H1 (cell line): ENCODE measurements around the gene NUP210. TPM values are rescaled to one million over a fixed set of nuclear protein-coding genes. Genes with fewer than 3 reads are reported as not detected.

Experiments
- CTCF ChIA-PET: fragments of 300-600 bp; sonication (Branson Sonifier 250); formaldehyde crosslinking; loops from one replicate; lab custom pipeline; 2021; ENCODE audit not compliant: partially characterized antibody; lab: Charles Lee
- POLR2A ChIA-PET: fragments of 300-600 bp; sonication (Branson Sonifier 250); formaldehyde crosslinking; loops from one replicate; lab custom pipeline; 2021; ENCODE audit warnings: inconsistent platforms; ENCODE audit not compliant: partially characterized antibody; lab: Charles Lee
- DNase-seq, 2 experiments: peaks; one replicate each; pipeline versions ENCODE4 v3.0.0 to v3.0.0-alpha.2; 2010 to 2022; ENCODE audit warnings: low spot score in 2 of 2, low read depth in 1 of 2, mixed read lengths in 1 of 2
- FAIRE-seq: peaks from 2 replicates; lab custom pipeline; 2011; peaks lifted over from hg19 to GRCh38; lab: Jason Lieb, UNC
- H2AFZ ChIP-seq: 2 replicates; pipeline ENCODE4 v1.8.1; 2012; ENCODE audit warnings: low read length, inconsistent platforms
- H2AK5ac ChIP-seq: 2 replicates; pipeline ENCODE4 v1.6.1; 2013; ENCODE audit warnings: low read depth, low read length
- H2BK120ac ChIP-seq: replicated peaks from 2 replicates; pipeline ENCODE3; 2013; ENCODE audit warnings: low read depth, low read length, inconsistent platforms
- H2BK12ac ChIP-seq: 2 replicates; pipeline ENCODE4 v1.6.1; 2013; ENCODE audit warnings: low read depth, low read length
- H2BK15ac ChIP-seq: 2 replicates; pipeline ENCODE4 v1.6.1; 2013; ENCODE audit warnings: low read length
- H2BK20ac ChIP-seq: 2 replicates; pipeline ENCODE4 v1.6.1; 2013; ENCODE audit warnings: low read length
- H2BK5ac ChIP-seq: 2 replicates; pipeline ENCODE4 v1.6.1; 2013; ENCODE audit warnings: low read depth, low read length
- H3K14ac ChIP-seq: 2 replicates; pipeline ENCODE4 v1.6.1; 2013; ENCODE audit warnings: inconsistent platforms; ENCODE audit not compliant: insufficient read length
- H3K18ac ChIP-seq: 2 replicates; pipeline ENCODE4 v1.6.1; 2013; ENCODE audit warnings: low read length; ENCODE audit errors: extremely low read depth
- H3K23ac ChIP-seq: 2 replicates; pipeline ENCODE4 v1.6.1; 2013; ENCODE audit warnings: inconsistent platforms; ENCODE audit not compliant: insufficient read length
- H3K23me2 ChIP-seq: 2 replicates; pipeline ENCODE4 v1.6.1; 2013; ENCODE audit warnings: low read depth, low read length
- H3K27ac ChIP-seq: 2 replicates; pipeline ENCODE4 v1.6.1; 2011; ENCODE audit warnings: low read depth, low read length, inconsistent platforms
- H3K27me3 ChIP-seq, 4 experiments: replicated peaks in 1 of 4; 1 replicate in 1 of 4; 2 replicates in 3 of 4; pipeline versions ENCODE4 v1.6.1 to v1.8.1; 2011 to 2013; ENCODE audit warnings: low read length in 3 of 4, mild to moderate bottlenecking in 3 of 4, inconsistent platforms in 2 of 4, mixed read lengths in 2 of 4, moderate library complexity in 1 of 4; ENCODE audit not compliant: control insufficient read depth in 3 of 4, insufficient read depth in 3 of 4; ENCODE audit errors: extremely low read depth in 1 of 4
- H3K36me3 ChIP-seq, 4 experiments: 2 replicates each; pipeline versions ENCODE4 v1.6.1 to v1.8.1; 2011 to 2013; ENCODE audit warnings: mild to moderate bottlenecking in 4 of 4, low read length in 3 of 4, moderate library complexity in 2 of 4, control low read depth in 1 of 4, inconsistent platforms in 1 of 4; ENCODE audit not compliant: insufficient read depth in 4 of 4, control insufficient read depth in 2 of 4
- H3K4ac ChIP-seq: replicated peaks from 2 replicates; pipeline ENCODE3; 2013; ENCODE audit warnings: low read length, low read depth, mixed read lengths, inconsistent platforms; ENCODE audit not compliant: insufficient read length
- H3K4me1 ChIP-seq, 4 experiments: replicated peaks in 1 of 4; 1 replicate in 1 of 4; 2 replicates in 3 of 4; pipeline versions ENCODE4 v1.6.1 to v1.8.1; 2011 to 2013; ENCODE audit warnings: low read length in 3 of 4, inconsistent platforms in 2 of 4, mixed read lengths in 1 of 4; ENCODE audit not compliant: insufficient read depth in 4 of 4, control insufficient read depth in 3 of 4
- H3K4me2 ChIP-seq, 2 experiments: 2 replicates each; pipeline versions ENCODE4 v1.6.1 to v1.8.1; 2011 to 2013; ENCODE audit warnings: low read depth in 2 of 2, low read length in 2 of 2, control low read depth in 1 of 2, inconsistent platforms in 1 of 2, mild to moderate bottlenecking in 1 of 2; ENCODE audit not compliant: insufficient read depth in 1 of 2
- H3K4me3 ChIP-seq, 4 experiments: fragments of 200-600, 300-600 bp in 1 of 4; sonication (generic), shearing (Covaris generic), sonication (Bioruptor Twin) in 1 of 4; 2 replicates each; pipeline versions ENCODE4 v1.5.1 to v1.8.1; 2011 to 2016; ENCODE audit warnings: low read length in 4 of 4, low read depth in 3 of 4, control low read depth in 2 of 4, inconsistent platforms in 2 of 4, mild to moderate bottlenecking in 2 of 4, mixed read lengths in 1 of 4, moderate library complexity in 1 of 4; ENCODE audit not compliant: insufficient read depth in 2 of 4; ENCODE audit errors: extremely low read depth in 1 of 4
- H3K56ac ChIP-seq: replicated peaks from 2 replicates; pipeline ENCODE3; 2013; ENCODE audit warnings: low read depth, mild to moderate bottlenecking, mixed read lengths, low read length, inconsistent platforms; ENCODE audit not compliant: insufficient read length
- H3K79me1 ChIP-seq: 2 replicates; pipeline ENCODE4 v1.6.1; 2013; ENCODE audit warnings: low read depth, low read length, control low read depth
- H3K79me2 ChIP-seq, 2 experiments: 2 replicates each; pipeline versions ENCODE4 v1.6.1 to v1.8.1; 2012 to 2013; ENCODE audit warnings: low read length in 2 of 2, mild to moderate bottlenecking in 2 of 2, inconsistent platforms in 1 of 2; ENCODE audit not compliant: insufficient read depth in 2 of 2, control insufficient read depth in 1 of 2
- H3K9ac ChIP-seq, 4 experiments: replicated peaks in 1 of 4; 1 replicate in 1 of 4; 2 replicates in 3 of 4; pipeline versions ENCODE4 v1.6.1 to v1.8.1; 2011 to 2013; ENCODE audit warnings: low read depth in 3 of 4, low read length in 3 of 4, control low read depth in 2 of 4, mild to moderate bottlenecking in 2 of 4, moderate library complexity in 2 of 4, inconsistent platforms in 1 of 4; ENCODE audit errors: extremely low read depth in 1 of 4
- H3K9me3 ChIP-seq, 2 experiments: 2 replicates each; pipeline versions ENCODE4 v1.6.1 to v1.8.1; 2012 to 2013; ENCODE audit warnings: mild to moderate bottlenecking in 2 of 2, moderate library complexity in 2 of 2, control low read depth in 1 of 2, inconsistent platforms in 1 of 2, low read depth in 1 of 2, low read length in 1 of 2, mixed read lengths in 1 of 2; ENCODE audit not compliant: insufficient read depth in 2 of 2
- H4K20me1 ChIP-seq, 2 experiments: replicated peaks in 1 of 2; 2 replicates each; pipeline versions ENCODE3 to v1.8.1; 2011 to 2013; ENCODE audit warnings: inconsistent platforms in 2 of 2, low read length in 2 of 2, mild to moderate bottlenecking in 1 of 2; ENCODE audit not compliant: insufficient read depth in 2 of 2, control insufficient read depth in 1 of 2
- H4K5ac ChIP-seq: 2 replicates; pipeline ENCODE4 v1.6.1; 2013; ENCODE audit warnings: low read length, low read depth, mixed read lengths, inconsistent platforms; ENCODE audit not compliant: insufficient read length
- H4K8ac ChIP-seq: 2 replicates; pipeline ENCODE4 v1.8.0; 2013; ENCODE audit warnings: mild to moderate bottlenecking, moderate library complexity, low read length, inconsistent platforms; ENCODE audit not compliant: insufficient read depth; ENCODE audit errors: extremely low read depth
- H4K91ac ChIP-seq: replicated peaks from 2 replicates; pipeline ENCODE3; 2013; ENCODE audit warnings: low read length, mixed read lengths, inconsistent platforms; ENCODE audit not compliant: insufficient read length
- ASH2L ChIP-seq: fragments of 200-600, 300-600 bp; sonication (generic); IDR thresholded peaks from one replicate; pipeline ENCODE4 v1.7.1; 2017; ENCODE audit warnings: low read length
- POLR2A ChIP-seq, 2 experiments: IDR thresholded peaks; 1 replicate in 1 of 2; 2 replicates in 1 of 2; pipeline ENCODE4 v1.6.1; 2011; ENCODE audit warnings: low read depth in 2 of 2, low read length in 2 of 2, mild to moderate bottlenecking in 2 of 2; ENCODE audit errors: control extremely low read depth in 1 of 2
- SP1 ChIP-seq: IDR thresholded peaks from 2 replicates; pipeline ENCODE4 v1.6.1; 2011; ENCODE audit warnings: low read depth, low read length
- SUZ12 ChIP-seq: fragments of 200-600 bp; sonication (generic); IDR thresholded peaks from 2 replicates; pipeline ENCODE4 v1.6.1; 2012; ENCODE audit warnings: mild to moderate bottlenecking, inconsistent platforms, low read length, moderate library complexity, mixed read lengths
- TAF1 ChIP-seq: IDR thresholded peaks from 2 replicates; pipeline ENCODE4 v1.6.1; 2011; ENCODE audit warnings: mild to moderate bottlenecking, low read depth, low read length
- WGBS, 2 experiments: shearing (Covaris generic) in 1 of 2; methylation state at CpG; one replicate each; pipeline versions ENCODE4 v1.1.6 to v1.1.7; 2013 to 2015; ENCODE audit warnings: low lambda C conversion rate in 2 of 2, mixed read lengths in 2 of 2, inconsistent platforms in 1 of 2, low coverage in 1 of 2, missing lambda C conversion rate in 1 of 2; ENCODE audit not compliant: insufficient replicate concordance in 2 of 2, insufficient coverage in 1 of 2, insufficient read length in 1 of 2; ENCODE audit errors: extremely low coverage in 1 of 2, missing lambda C conversion rate in 1 of 2; 5-methylcytosine and 5-hydroxymethylcytosine counted together
- polyA plus RNA-seq, 7 experiments: library from polyadenylated mRNA; depleted of rRNA in 3 of 7; stranded (reverse) in 5 of 7; unstranded in 2 of 7; fragments of >200 nt in 5 of 7; fragments of 200-250 nt in 2 of 7; gene quantifications; 1 replicate in 5 of 7; 2 replicates in 1 of 7; 4 replicates in 1 of 7; pipeline versions ENCODE4 v1.2.1 to v1.2.3, GENCODE V29; 2011 to 2013; ENCODE audit warnings: missing spikeins in 2 of 7, mixed read lengths in 2 of 7
- total RNA-seq: library from RNA; stranded (reverse); fragmentation: NEBNext Ultra II Directional; extraction: Animal tissue kit (Norgen Biotek cat#: 25700); gene quantifications from 2 replicates; pipeline ENCODE4 v1.2.1, GENCODE V29; 2021

The NUP210 gene
- total and polyA plus RNA-seq, 2 of the 8 experiments (the other 6 are each of a cell fraction or from before 2014, with no cell fraction given), result 51.0 to 53.7 TPM

GRCh38 chr3:13379201-13379830 is 40.8 kb downstream of the NUP210 start:
- FAIRE-seq, result no peak
- Histone ChIP-seq H3K79me2 (no peaks in the 10 kb centered on the region), H4K8ac (no peak overlapping the region), H3K9me3 (no peaks in the 10 kb centered on the region), H3K23me2 (no peaks in the 10 kb centered on the region), H3K36me3 (peaks cover 0 to 35% (median 11%) of the 10 kb centered on the region in 4 experiments; a peak in 7 of 8 replicates), H4K5ac (no peak overlapping the region), H3K14ac (no peak overlapping the region), H3K4me3 (no peak overlapping the region), H3K27me3 (no peaks in the 10 kb centered on the region), H2BK20ac (no peak overlapping the region), H3K4me1 (no peaks in the 10 kb centered on the region), H2AK5ac (no peak overlapping the region), H2AFZ (no peak overlapping the region), H4K20me1 (peaks cover 0 to 3% of the 10 kb centered on the region in 2 experiments), H3K27ac (no peak overlapping the region), H2BK5ac (no peak overlapping the region), H3K4ac (no peak overlapping the region), H3K4me2 (no peak overlapping the region), H2BK12ac (no peak overlapping the region), H3K56ac (no peak overlapping the region), H2BK15ac (no peak overlapping the region), H3K23ac (no peak overlapping the region), H2BK120ac (no peak overlapping the region), H4K91ac (no peak overlapping the region), H3K18ac (no peak overlapping the region), H3K9ac (no peak overlapping the region), H3K79me1 (no peaks in the 10 kb centered on the region)
- no peak for TF ChIP-seq ASH2L
- TF ChIP-seq TAF1, result no peak
- no peak for TF ChIP-seq SUZ12
- no peak for TF ChIP-seq POLR2A (IDR thresholded peaks at IDR 0.05; ENCODE audit: control extremely low read depth in 1 of 2, low read depth in 2 of 2, low read length in 2 of 2)
- no peak for TF ChIP-seq SP1
- 89% methylated on average over 20 of the region's 20 CpGs; no CpG with 5 or more reads in 1 of the 2 experiments for WGBS, 2 experiments
- ChIA-PET CTCF (interaction anchor here (0.6 to 6.9 kb wide), 7 partner anchors 13 to 287 kb away, joined by 3 to 40 read pairs (median 5); no protein-coding TSS in a partner anchor), POLR2A (interaction anchor here (1.7 kb wide), 1 partner anchor 9 kb away, joined by 3 read pairs; no protein-coding TSS in a partner anchor)
- DNase-seq, result no peak
